Measurements from ENCODE around the gene MAP4K4. TPM values are rescaled to one million over a fixed set of nuclear protein-coding genes. Genes with fewer than 3 reads are reported as not detected.

MAP4K4 gene
- total RNA-seq, 1 experiment from 2014 or later, result 132 TPM

DNA sequence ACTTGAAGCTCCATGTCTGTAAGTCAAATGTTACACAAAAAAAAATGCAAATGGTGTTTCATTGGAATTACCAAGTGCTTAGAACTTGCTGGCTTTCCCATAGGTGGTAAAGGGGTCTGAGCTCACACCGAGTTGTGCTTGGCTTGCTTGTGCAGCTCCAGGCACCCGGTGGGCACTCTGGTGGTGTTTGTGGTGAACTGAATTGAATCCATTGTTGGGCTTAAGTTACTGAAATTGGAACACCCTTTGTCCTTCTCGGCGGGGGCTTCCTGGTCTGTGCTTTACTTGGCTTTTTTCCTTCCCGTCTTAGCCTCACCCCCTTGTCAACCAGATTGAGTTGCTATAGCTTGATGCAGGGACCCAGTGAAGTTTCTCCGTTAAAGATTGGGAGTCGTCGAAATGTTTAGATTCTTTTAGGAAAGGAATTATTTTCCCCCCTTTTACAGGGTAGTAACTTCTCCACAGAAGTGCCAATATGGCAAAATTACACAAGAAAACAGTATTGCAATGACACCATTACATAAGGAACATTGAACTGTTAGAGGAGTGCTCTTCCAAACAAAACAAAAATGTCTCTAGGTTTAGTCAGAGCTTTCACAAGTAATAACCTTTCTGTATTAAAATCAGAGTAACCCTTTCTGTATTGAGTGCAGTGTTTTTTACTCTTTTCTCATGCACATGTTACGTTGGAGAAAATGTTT, 196.3 kb downstream of the MAP4K4 start:
- no peak overlapping the region for H2BK12ac ChIP-seq (ENCODE audit: insufficient read length, low read depth, low read length)
- H3K79me2 ChIP-seq (ENCODE audit: insufficient read depth, low read length), result no peaks in the 10 kb centered on the region
- H3K4ac ChIP-seq (ENCODE audit: low read depth, low read length), result no peak overlapping the region
- no peak overlapping the region for H4K91ac ChIP-seq (ENCODE audit: insufficient read length, low read depth, low read length)
- H4K5ac ChIP-seq (ENCODE audit: insufficient read length, low read depth, low read length), result no peak overlapping the region
- peaks cover 32 to 44% of the 10 kb centered on the region in 2 experiments for H3K4me1 Mint-ChIP-seq
- no peak overlapping the region for H3K56ac ChIP-seq (ENCODE audit: insufficient read length, low read depth, low read length)
- TF ChIP-seq, protein P1, sequence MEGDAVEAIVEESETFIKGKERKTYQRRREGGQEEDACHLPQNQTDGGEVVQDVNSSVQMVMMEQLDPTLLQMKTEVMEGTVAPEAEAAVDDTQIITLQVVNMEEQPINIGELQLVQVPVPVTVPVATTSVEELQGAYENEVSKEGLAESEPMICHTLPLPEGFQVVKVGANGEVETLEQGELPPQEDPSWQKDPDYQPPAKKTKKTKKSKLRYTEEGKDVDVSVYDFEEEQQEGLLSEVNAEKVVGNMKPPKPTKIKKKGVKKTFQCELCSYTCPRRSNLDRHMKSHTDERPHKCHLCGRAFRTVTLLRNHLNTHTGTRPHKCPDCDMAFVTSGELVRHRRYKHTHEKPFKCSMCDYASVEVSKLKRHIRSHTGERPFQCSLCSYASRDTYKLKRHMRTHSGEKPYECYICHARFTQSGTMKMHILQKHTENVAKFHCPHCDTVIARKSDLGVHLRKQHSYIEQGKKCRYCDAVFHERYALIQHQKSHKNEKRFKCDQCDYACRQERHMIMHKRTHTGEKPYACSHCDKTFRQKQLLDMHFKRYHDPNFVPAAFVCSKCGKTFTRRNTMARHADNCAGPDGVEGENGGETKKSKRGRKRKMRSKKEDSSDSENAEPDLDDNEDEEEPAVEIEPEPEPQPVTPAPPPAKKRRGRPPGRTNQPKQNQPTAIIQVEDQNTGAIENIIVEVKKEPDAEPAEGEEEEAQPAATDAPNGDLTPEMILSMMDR (conservative IDR thresholded peaks at IDR 0.05), result peak; percentile 31; the same call in 2 of the 3 replicates
- no CpG with 5 or more reads among the region's 9 CpGs for WGBS (ENCODE audit: extremely low coverage, insufficient read length, low lambda C conversion rate)
- H2BK20ac ChIP-seq (ENCODE audit: low read depth, low read length, poor library complexity, severe bottlenecking), result no peak overlapping the region
- peaks cover 41 to 56% (median 44%) of the 10 kb centered on the region in 3 experiments for H3K36me3 Mint-ChIP-seq (ENCODE audit: insufficient read depth in 1 of 3, low read depth in 3 of 3)
- H3K14ac ChIP-seq (ENCODE audit: insufficient read depth, low read length), result no peak overlapping the region
- H3K4me1 ChIP-seq (ENCODE audit: insufficient read depth, low read length), result peaks cover 9% of the 10 kb centered on the region; the same call in 1 of the 2 replicates
- no peak overlapping the region for H3T11ph ChIP-seq (ENCODE audit: low read length)
- H3K23me2 ChIP-seq (ENCODE audit: insufficient read length, low read depth, low read length, poor library complexity, severe bottlenecking), result no peaks in the 10 kb centered on the region
- no peak overlapping the region for H2AK5ac ChIP-seq (ENCODE audit: insufficient read length, low read length)
- peak overlapping the region; percentile 16 for H3K4me2 ChIP-seq (ENCODE audit: insufficient read depth, insufficient read length, low read length)
- H3K18ac ChIP-seq (ENCODE audit: insufficient read length, low read depth, low read length), result no peak overlapping the region
- H3K27ac Mint-ChIP-seq, result peak overlapping the region; percentile 60 to 87 (median 78); a peak in 4 of 7 replicates
- no peak overlapping the region for H2AFZ ChIP-seq (ENCODE audit: low read length)
- H2BK5ac ChIP-seq (ENCODE audit: insufficient read length, low read length), result no peak overlapping the region
- no peaks in the 10 kb centered on the region for H3K79me1 ChIP-seq (ENCODE audit: insufficient read depth, low read depth, low read length, poor library complexity, severe bottlenecking)
- H3K23ac ChIP-seq (ENCODE audit: insufficient read length, low read depth, low read length), result no peak overlapping the region
- peak overlapping the region; percentile 11 to 54; a peak in 3 of 5 replicates for H3K4me3 Mint-ChIP-seq
- DNase-seq, result peak; percentile 81
- no peak overlapping the region for H2BK120ac ChIP-seq (ENCODE audit: low read depth, low read length, poor library complexity, severe bottlenecking)
- no peak overlapping the region for H2BK15ac ChIP-seq (ENCODE audit: low read depth, low read length)
- no peaks in the 10 kb centered on the region for H3K9me3 Mint-ChIP-seq
- no peak overlapping the region for H3K9ac ChIP-seq (ENCODE audit: extremely low read depth, insufficient read length, low read length)
- no peaks in the 10 kb centered on the region for H3K27me3 ChIP-seq (ENCODE audit: insufficient read depth, low read length)
- H3K27ac ChIP-seq (ENCODE audit: insufficient read length, low read depth, low read length), result peak overlapping the region; percentile 59
- H4K20me1 ChIP-seq (ENCODE audit: control insufficient read depth, insufficient read depth, insufficient read length), result no peaks in the 10 kb centered on the region
- no peaks in the 10 kb centered on the region for H3K27me3 Mint-ChIP-seq (ENCODE audit: low read depth)
- no peaks in the 10 kb centered on the region for H3K9me3 ChIP-seq (ENCODE audit: control insufficient read depth, low read depth, low read length)
- H4K8ac ChIP-seq (replicated peaks; ENCODE audit: insufficient read length, low read depth, low read length), result no peak overlapping the region

Data from H9 (cell line).